Cardiac muscle cell (in vitro differentiated cells and primary cell): ENCODE measurements around the gene MEFV. TPM values are rescaled to one million over a fixed set of nuclear protein-coding genes. Genes with fewer than 3 reads are reported as not detected.

Source experiments
- DNase-seq, 2 donors: peaks; one replicate each; pipeline versions ENCODE4 v3.0.0 to v3.0.0-alpha.2; 2010 to 2017; ENCODE audit warnings: low read depth in 1 of 2, low spot score in 1 of 2
- H3K27ac ChIP-seq: fragments of 200-600 bp; sonication (generic); 2 replicates; pipeline ENCODE4 v1.5.1; 2016
- H3K27me3 ChIP-seq: fragments of 200-600 bp; sonication (generic); 2 replicates; pipeline ENCODE4 v1.6.0; 2016; ENCODE audit warnings: control low read depth
- H3K36me3 ChIP-seq: fragments of 200-600 bp; sonication (generic); 2 replicates; pipeline ENCODE4 v1.5.1; 2016; ENCODE audit warnings: control low read depth
- H3K4me1 ChIP-seq: fragments of 200-600 bp; sonication (generic); 2 replicates; pipeline ENCODE4 v1.8.1; 2017; ENCODE audit warnings: low read depth, mild to moderate bottlenecking, mixed run types
- H3K4me3 ChIP-seq: fragments of 200-600 bp; sonication (generic); 2 replicates; pipeline ENCODE4 v1.5.1; 2016; ENCODE audit warnings: mild to moderate bottlenecking
- H3K9me3 ChIP-seq: fragments of 200-600 bp; sonication (generic); 2 replicates; pipeline ENCODE4 v1.5.1; 2017; ENCODE audit warnings: low read depth, mild to moderate bottlenecking, control low read depth
- polyA plus RNA-seq: library from polyadenylated mRNA; unstranded; fragments of >200 nt; fragmentation: Nextera tagmentation; extraction: Ambion mirVana; gene quantifications from 2 replicates; pipeline ENCODE4 v1.2.1, GENCODE V29; 2016
- total RNA-seq: library from RNA; depleted of rRNA; stranded (reverse); fragments of >200 nt; gene quantifications from 2 replicates; pipeline ENCODE4 v1.2.3, GENCODE V29; 2016
- TF ChIP-seq, protein P1 (sequence below): IDR thresholded peaks from 2 replicates; pipeline ENCODE4 v1.5.1; 2012; ENCODE audit warnings: low read depth, mild to moderate bottlenecking, low read length

MEFV gene
- total and polyA plus RNA-seq, 2 experiments from 2014 or later = not detected

DNA sequence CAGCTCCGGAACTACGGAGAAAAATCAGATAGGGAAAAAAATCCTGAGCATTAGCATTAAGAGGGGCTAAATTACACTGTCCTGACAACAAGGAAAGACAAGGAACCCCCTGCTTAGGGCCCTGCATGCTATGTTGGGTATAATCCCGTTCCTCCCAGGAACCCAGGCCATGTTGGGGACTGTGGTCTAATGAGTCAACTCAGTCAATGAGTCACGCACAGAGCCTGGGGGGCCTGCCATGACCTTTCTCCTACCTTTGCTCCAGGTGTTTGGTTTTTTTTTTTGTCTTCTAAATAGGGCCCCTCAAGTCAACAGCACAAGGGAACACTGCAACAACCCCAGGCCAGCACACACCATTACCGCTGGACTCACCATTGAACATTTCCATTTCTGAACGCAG lies 12.6 kb downstream of the MEFV start:
- DNase-seq = no peak
- no peak overlapping the region for H3K4me3 ChIP-seq
- TF ChIP-seq, protein P1, sequence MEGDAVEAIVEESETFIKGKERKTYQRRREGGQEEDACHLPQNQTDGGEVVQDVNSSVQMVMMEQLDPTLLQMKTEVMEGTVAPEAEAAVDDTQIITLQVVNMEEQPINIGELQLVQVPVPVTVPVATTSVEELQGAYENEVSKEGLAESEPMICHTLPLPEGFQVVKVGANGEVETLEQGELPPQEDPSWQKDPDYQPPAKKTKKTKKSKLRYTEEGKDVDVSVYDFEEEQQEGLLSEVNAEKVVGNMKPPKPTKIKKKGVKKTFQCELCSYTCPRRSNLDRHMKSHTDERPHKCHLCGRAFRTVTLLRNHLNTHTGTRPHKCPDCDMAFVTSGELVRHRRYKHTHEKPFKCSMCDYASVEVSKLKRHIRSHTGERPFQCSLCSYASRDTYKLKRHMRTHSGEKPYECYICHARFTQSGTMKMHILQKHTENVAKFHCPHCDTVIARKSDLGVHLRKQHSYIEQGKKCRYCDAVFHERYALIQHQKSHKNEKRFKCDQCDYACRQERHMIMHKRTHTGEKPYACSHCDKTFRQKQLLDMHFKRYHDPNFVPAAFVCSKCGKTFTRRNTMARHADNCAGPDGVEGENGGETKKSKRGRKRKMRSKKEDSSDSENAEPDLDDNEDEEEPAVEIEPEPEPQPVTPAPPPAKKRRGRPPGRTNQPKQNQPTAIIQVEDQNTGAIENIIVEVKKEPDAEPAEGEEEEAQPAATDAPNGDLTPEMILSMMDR = no peak
- no peaks in the 10 kb centered on the region for H3K4me1 ChIP-seq
- H3K27ac ChIP-seq = no peak overlapping the region
- H3K9me3 ChIP-seq = no peaks in the 10 kb centered on the region
- no peaks in the 10 kb centered on the region for H3K36me3 ChIP-seq
- no peaks in the 10 kb centered on the region for H3K27me3 ChIP-seq

GRCh38 chr16:3242709-3243108 lies 13.7 kb downstream of the MEFV start:
- no peak for DNase-seq
- no peak overlapping the region for H3K27ac ChIP-seq
- no peaks in the 10 kb centered on the region for H3K36me3 ChIP-seq
- no peaks in the 10 kb centered on the region for H3K4me1 ChIP-seq
- TF ChIP-seq, protein P1 = no peak
- no peak overlapping the region for H3K4me3 ChIP-seq
- H3K9me3 ChIP-seq = no peaks in the 10 kb centered on the region
- H3K27me3 ChIP-seq = no peaks in the 10 kb centered on the region

- TF ChIP-seq, protein P1 = no peak
These were observed 14.7 kb downstream of the MEFV start for GRCh38 chr16:3241761-3242160.

DNA sequence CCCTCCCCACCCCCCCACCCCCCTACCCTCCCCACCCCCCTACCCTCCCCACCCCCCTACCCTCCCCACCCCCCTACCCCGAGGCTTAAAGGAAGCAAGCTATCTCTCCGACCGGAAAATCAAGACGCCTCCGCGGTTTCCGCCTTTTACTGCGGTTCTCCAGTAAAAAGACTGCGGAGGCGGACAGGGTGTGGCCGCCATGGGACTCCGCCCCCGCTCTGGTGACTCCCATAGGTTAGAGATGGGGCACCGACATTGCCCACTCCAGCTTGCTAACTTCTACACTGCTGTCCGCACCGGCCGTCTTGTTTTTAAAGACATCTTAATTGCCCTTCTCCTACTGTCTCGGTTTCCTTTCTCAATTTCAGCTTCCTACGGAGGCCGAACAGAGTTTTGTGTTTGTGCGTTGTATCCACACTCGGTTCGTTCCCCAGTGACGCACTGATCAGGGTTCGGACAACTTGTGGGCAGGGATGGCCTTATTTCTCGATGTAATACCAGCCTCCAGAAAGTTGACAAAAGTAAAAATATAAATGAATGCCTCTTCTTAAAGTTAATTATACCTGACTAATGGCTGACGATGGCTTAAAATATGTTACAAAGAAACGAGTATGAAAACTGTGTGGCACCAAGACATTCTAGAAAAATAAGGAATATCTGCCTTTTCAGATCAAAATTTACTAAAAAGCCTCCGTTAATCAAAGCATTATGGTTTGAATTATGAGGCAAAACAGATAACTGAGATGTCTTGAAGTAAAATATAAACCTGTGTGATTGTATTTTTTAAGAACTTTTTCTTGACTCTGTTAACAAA lies 20.4 kb downstream of the MEFV start:
- DNase-seq = peak; percentile 3 to 39
- Histone ChIP-seq H3K4me3 (no peak overlapping the region), H3K27me3 (no peaks in the 10 kb centered on the region), H3K4me1 (peaks cover 8% of the 10 kb centered on the region), H3K9me3 (no peaks in the 10 kb centered on the region), H3K27ac (no peak overlapping the region), H3K36me3 (peaks cover 18% of the 10 kb centered on the region)
- TF ChIP-seq, protein P1 = no peak

More at GRCh38 chr16:3241761-3242160, 14.7 kb downstream of the MEFV start:
- no peak overlapping the region for H3K27ac ChIP-seq
- H3K4me3 ChIP-seq = no peak overlapping the region
- H3K4me1 ChIP-seq = no peaks in the 10 kb centered on the region
- no peak for DNase-seq
- H3K27me3 ChIP-seq = no peaks in the 10 kb centered on the region
- no peaks in the 10 kb centered on the region for H3K9me3 ChIP-seq
- H3K36me3 ChIP-seq = no peaks in the 10 kb centered on the region

- peak within 1 kb of the TSS; percentile 91 for H3K27ac ChIP-seq
- no peaks in the 10 kb centered on the region for H3K27me3 ChIP-seq
- H3K36me3 ChIP-seq = peaks cover 28% of the 10 kb centered on the region
- TF ChIP-seq, protein P1 = no peak
- peak; percentile 98 to 99 for DNase-seq
- H3K4me1 ChIP-seq = peaks cover 8% of the 10 kb centered on the region
- peak within 1 kb of the TSS; percentile 63 for H3K4me3 ChIP-seq
- H3K9me3 ChIP-seq = no peaks in the 10 kb centered on the region
These were observed 21.4 kb downstream of the MEFV start, which contains the start of gene ZNF200 for GRCh38 chr16:3234857-3235561. Gene ZNF200, minus strand, starts transcription at chr16:3235158. Its CDS starts 1,403 bp downstream, at chr16:3233755.
